ENCODE measurements around the gene TXNDC16.
"Not testable (repeated sequence)": the region's sequence is repeated elsewhere in the genome, so short reads cannot be mapped to it uniquely, and the experiment has no call there.

TXNDC16 gene

DNA sequence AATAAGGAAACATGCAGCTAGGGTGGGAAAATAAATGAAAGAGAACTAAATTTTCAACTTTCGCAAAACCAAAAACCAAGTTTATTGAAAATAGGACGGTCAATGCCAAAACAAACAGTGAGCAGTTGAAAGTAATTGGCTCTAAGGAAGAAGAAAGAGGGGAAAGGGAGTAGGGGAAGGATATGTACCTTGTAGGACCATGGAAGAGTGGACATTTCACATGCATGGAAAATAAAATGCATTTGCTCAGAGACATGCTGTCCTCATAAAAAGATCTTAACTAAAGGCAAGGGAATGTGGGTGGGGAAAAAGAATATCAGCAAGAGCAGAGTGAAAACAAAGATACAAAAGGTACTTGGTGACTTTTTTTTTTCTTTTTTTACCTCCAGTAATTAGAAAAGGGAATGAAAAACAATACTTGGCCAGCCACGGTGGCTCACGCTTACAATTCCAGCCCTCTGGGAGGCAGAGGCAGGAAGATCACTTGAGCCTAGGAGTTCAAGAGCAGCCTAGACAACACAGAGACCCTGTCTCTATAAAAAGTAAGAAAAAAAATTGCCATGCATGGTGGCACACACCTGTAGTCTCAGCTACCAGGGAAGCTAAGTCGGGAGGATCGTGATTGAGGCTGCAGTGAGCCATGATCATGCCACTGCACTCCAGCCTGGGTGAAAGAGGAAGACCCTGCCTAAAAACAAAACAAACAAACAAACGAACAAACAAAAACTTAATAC is 6.6 kb downstream of the TXNDC16 start:
- DNase-seq (ENCODE audit: low read depth in 2 of 2) = no peak

DNA sequence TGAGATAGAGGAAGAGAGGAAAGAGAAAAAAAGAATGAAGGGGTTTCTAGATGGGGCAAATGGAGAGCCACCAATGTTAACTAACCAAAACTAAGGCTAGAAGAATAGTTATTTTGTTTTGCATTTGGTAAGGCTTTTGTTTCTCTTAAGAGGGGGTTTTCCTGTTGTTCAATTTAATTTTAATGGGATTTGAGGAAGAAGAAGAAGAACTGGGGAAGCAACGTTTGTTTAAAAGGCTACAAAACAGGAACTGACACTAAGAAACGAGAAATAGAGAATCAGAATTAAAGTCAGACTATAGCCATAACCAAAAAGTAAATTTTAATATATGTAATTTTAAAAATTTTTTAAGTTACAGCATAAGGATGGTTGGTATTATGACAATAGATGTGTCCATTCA is 13.7 kb downstream of the TXNDC16 start:
- DNase-seq (ENCODE audit: low read depth in 2 of 2) = no peak

DNA sequence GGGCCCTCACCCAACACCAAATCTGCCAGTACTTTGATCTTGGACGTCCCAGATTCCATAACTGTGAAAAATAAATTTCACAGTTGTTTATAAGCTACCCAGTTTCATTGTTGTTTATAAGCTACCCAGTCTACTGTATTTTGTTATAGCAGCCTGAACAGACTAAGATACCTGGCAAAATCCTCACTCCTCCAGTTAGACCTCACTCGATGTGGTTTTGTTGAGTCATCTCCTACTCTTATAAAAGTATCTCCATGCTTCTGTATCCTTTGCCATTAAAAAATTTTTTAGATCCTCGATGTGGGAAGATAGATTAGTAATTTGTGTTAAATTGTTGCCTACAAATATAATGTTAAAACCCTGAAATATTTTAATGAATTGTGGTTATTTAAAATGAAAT is 16.0 kb downstream of the TXNDC16 start:
- no peak for DNase-seq (ENCODE audit: low read depth in 2 of 2)

DNA sequence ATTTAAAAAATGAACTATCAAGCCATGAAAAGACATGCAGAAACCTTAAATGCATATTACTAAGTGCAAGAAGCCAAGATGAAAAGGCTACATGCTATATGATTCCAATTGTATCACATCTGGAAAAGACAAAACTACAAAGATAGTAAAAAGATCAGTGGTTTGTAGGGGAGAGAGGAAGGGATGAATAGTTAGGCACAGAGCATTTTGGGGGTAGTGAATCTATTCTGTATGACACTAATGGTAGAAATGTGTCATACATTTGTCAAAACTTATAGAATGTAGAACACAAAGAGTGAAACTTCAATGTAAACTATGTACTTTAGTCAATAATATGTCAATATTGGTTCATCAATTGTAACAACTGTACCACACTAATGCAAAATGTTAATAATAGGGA is 20.8 kb downstream of the TXNDC16 start:
- DNase-seq (ENCODE audit: low read depth in 2 of 2) = no peak

DNA sequence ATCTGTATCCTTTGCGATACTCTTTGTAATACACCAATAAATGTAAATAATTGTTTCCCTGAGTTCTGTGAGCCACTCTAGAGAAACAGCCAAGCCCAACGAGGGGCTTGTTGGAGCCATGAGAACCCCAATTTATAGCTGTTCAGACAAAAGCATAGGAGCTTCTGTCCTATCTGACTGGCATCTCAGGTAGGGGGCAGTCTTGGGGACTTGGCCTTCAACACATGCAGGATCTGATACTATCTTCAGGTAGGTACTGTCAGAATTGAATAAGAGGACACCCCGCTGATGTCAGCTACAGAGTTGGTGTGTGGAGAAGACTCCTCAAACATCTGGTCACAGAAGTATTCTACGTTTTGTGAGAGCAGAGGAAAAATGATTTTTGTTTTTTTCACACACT is 25.3 kb downstream of the TXNDC16 start:
- no peak for DNase-seq (ENCODE audit: low read depth in 2 of 2)

DNA sequence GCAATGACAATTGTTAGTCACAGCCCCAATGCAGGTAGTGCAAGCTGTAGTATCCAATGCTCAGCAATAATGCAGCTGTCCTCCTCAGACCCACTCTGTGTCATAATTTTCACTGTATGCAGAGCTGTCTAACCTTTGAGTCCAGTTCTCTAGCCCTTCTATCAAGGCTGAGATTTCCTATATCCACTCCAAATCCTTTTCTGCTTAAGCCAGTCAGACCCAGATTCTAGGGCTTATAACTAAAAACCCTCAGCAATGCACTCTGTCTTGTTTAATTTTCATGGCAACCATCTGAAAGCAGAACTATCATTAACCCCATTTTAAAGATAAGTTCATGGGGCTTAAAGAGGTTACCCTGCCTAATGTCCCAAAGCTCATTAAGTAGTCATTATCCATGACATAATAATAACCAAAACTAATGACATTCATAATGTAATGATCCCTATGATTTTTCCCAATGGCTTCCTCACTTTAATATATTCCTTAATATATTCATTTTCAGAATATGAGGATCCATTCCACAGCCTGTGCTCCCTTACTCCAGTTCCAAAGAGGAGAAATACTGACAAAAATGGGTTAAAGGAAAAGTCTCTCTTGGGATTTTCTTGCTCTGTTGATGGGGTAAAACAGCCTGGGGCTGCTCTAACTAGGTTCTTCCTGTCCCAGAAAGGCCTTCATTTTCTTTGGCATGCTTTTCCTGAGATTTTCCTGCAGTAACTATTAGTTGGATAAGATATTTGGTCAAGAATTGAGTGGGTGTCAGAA is 29.5 kb downstream of the TXNDC16 start:
- DNase-seq (ENCODE audit: low read depth in 2 of 2) = no peak

DNA sequence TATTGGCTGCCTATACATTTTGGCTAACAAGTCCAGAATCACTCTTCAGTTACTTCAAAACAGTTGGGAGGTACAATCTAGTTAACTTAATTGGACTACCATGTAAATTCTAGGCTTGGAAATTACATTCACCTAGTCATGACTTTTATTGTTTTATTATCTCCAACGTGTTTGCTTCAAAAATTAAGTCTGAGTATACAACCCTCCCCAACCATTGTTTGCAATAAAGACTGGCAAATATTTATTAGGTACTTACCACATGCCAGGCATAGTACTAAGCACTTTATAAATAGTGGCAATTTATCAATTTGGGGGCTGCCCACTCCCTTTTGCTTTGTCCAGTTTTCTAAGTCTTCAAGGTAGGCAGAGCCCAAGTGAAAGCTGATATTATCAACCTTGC is 30.3 kb downstream of the TXNDC16 start:
- no peak for DNase-seq (ENCODE audit: low read depth in 2 of 2)

DNA sequence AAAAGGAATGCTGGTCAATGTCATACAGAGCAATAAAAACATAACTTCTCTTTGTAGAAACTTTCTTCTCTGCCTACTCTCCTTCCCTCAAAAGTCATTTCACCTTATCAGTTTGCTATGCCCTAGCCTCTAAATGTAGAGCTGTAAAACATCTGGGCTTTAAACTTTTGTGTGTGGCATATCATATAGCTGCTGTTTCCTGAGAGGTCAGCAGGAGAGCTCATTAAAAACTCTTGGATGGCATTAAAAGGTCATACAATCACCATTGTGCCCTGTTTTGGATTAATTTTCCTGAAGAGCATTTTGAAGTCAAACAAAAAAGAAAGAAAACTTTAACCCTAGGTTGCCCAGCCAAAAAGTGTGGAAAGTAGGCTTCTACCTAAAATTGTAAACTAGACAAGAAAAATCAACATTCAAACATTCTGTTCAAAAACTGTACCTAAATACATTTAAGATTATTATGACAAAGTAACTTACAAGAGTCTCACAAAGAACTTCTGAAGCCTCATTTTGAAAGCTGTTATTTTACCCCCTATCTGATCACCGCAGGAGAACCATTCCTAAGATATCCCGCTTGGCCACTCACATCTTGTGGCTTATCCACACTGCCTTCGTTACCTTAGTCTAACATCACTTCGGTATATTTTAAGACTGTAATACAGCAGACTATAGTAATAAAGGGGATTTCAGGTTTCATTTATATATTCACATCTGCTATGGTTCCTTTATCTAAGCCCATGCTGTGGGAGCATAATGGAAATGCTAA is 38.1 kb downstream of the TXNDC16 start:
- no peak for DNase-seq (ENCODE audit: low read depth in 2 of 2)

DNA sequence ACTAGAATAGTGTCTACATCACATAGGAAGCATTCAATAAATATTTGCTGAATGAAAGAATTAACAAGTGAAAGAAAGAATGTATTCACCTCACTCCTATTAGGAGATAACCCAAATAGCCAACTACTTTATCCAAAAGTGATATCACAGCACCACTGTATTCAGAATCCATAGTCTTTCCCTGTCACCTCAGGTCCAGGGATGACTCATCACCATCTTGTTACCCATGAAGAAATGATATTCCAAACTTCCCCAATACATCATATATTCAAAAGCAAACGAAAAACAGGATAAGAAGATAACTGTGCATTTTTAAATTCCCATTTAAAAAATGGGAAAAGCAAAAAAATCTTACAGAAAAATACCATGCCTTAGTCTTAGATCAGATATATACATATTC is 39.1 kb downstream of the TXNDC16 start:
- no peak for DNase-seq (ENCODE audit: low read depth in 2 of 2)

DNA sequence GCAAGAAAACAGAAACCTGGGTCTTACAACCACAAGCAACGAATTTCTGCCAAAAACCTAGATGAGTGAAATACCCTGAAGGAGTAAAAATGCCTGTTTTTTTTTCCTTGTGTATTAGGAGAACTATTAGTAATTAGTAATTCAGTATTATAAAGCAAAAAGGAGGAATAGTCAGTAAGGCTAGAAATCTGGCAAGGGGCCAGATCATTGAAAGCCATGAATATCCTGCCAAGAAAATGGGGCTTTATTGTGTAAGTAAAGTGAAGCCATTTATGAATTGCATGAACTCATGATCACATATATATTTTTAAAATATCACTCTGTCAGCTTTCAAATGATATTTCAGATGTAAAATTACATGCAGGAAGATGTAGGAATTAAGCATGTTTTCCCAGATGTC is 57.9 kb downstream of the TXNDC16 start:
- no peak for DNase-seq (ENCODE audit: low read depth in 2 of 2)

DNA sequence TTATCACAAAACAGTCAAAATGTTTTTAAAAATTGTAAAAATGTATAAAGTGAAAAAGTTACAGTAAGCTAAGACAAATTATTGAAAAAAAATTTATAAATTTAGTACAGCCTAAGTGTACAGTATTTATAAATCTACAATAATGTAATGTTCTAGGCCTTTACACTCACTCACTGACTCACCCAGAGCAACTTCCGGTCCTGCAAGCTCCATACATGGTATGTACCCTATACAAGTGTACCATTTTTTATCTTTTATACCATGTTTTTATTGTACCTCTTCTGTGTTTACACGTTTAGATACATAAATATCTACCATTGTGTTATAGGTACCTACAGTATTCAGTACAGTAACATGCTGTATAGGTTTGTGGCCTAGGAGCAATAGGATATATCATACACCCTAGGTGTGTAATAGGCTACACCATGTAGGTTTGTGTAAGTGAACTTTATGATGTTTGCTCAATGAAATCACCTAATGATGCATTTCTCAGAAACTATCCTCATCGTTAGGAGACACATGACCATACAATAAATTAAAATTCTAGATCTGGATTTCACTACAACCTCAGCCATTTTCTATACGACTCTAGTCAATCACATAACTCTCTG is 66.8 kb downstream of the TXNDC16 start:
- no peak for DNase-seq (ENCODE audit: low read depth in 2 of 2)

DNA sequence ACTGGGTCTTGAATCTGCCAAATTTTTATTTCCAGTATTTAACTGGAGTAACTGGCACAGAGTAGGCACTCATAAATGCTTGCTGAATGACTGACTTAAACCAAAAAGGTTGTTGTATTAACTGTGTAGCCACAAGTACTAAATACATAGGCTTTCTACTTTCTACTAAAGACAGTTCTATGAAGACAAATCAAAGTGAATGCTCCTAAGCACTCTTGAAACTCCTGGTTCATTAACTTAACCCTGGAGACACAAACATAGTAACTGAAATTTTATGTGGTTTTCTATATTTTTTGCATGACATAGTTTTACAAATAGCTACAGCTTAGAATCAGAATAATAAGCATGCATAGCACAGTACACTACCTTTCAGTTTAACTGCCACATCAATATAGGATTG is 70.4 kb downstream of the TXNDC16 start:
- DNase-seq (ENCODE audit: low read depth in 2 of 2) = no peak

DNA sequence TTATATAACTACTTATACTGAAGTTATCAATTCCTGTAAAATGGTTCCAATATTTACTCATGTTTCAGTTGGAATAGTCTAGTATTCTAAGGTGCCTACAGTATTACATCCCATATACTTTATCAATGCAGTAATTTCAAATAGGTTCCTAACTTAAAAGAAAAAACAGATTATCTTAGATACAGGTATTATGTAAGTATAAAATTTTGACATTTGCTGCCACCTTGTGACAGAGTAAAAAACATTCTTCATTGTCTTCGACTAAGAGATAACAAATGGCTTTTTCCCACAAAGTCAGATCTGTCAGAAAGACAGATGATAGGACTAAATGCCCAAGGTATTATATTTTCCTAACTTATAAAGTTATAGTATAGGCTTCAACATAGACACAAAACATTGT is 78.7 kb downstream of the TXNDC16 start:
- no peak for DNase-seq (ENCODE audit: low read depth in 2 of 2)

DNA sequence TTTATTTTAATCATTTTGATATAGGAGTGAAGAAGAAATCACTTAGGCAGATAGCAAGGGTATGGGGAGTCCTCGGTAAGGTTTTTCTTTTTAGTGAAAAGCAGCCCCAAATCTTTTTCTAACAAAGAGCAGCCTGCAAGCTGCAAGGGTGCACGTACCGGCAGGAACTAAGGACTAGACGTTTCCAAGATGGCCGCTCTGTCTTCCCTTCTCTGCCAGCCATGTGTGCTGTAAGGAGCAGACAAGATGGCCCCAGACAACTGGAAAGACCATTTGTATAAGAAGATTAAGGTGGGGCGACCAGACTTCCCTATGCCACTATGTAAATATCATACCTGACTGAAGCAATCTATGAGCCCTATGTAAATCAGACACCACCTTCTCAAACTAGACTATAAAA is 79.6 kb downstream of the TXNDC16 start:
- DNase-seq (ENCODE audit: low read depth in 2 of 2) = no peak

DNA sequence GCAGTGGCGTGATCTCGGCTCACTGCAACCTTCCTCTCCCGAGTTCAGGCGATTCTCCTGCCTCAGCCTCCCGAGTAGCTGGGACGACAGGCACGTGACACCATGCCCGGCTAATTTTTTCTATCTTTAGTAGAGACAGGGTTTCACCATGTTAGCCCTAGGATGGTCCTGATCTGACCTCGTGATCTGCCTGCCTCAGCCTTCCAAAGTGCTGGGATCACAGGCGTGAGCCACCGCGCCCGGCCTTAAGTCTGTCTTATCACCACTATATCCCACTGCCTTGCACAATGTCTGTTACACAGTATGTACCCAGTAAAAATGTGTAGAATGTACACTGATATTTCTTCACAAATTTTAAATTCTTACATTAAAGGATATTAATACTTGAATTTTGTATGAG is 80.1 kb downstream of the TXNDC16 start:
- not testable (repeated sequence) for DNase-seq (ENCODE audit: low read depth in 2 of 2)

DNA sequence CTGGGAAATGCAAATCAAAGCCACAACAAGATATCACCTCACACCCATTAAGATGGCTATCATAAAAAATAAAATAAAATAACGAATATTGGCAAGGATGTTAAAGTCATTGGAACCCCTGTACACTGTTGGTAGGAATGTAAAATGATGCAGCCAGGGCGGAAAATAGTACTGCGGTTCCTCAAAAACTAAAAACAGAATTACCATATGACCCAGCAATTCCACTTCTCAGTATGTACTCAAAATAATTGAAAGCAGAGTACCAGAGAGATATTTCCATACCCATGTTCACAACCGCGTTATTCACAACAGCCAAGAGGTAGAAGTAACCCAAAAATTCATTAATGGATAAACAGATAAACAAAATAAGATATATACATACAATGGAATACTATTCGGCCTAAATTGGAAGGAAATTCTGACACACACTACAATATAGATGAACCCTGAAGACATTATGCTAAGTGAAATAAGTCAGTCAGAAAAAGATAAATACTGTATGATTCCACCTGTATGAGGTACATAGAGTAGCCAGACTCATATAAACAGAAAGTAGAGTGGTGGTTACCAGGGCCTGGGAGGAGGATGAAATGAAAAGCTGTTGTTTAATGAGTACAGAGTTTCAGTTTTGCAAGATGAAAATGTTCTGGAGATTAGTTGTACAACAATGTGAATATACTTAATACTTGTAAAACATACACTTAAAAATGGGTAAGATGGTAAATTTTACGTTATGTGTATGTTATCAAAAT is 84.6 kb downstream of the TXNDC16 start:
- no peak for DNase-seq (ENCODE audit: low read depth in 2 of 2)

DNA sequence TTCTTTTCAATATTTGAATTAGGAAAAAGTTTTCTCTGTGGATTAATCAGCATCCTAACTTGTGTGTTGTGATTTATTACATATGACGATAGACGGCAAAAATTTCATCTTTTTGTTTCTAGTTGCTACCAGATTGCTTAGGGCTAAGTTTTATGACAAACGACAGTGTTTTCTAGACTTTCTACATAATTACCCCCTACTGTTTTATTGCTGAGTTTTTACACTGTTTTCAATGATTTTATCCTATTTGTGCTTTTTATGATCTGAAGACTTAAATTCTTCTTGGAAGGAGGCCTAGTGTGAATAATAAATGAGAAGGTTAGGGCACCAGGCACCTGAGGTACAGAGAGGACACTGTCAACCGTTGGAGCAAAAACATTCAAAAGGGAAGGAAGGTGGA is 88.1 kb downstream of the TXNDC16 start:
- DNase-seq (ENCODE audit: low read depth in 2 of 2) = no peak

DNA sequence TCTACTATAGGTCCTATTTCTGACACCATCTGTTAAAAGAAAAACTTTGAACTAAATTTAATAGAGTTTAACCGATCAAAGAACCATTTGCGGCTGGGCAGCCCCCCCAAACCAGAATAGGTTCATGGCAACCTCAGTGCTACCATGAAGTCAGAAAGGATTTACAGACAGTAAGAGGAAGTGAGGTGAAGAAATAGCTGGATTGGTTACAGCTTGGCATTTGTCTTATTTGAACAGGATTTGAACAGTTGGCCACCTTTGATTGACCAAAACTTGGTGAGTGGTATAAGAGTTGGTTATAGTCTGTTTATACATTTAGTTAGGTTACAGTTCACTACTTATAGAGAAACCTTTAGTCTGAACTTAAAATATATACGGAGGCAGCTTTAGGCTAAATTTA is 88.9 kb downstream of the TXNDC16 start:
- DNase-seq (ENCODE audit: low read depth in 2 of 2) = no peak

DNA sequence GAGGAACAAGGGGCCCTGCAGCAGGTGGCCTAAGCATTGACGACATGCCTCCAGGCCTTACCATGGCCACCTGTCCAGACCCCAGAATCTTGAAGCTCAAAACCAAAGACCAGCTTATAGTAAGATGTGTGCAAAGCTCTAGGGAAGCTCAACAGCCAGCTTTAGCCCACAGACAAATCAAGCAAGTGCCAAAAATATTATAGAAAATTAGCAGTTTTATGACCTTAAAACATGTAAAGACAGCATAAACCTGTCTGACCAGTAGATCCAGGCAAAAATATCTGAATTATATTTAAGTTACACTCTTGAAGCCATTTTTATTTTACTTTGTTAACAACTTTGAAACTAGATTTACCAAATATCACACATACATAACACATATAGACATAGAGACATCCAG is 90.6 kb downstream of the TXNDC16 start:
- no peak for DNase-seq (ENCODE audit: low read depth in 2 of 2)

DNA sequence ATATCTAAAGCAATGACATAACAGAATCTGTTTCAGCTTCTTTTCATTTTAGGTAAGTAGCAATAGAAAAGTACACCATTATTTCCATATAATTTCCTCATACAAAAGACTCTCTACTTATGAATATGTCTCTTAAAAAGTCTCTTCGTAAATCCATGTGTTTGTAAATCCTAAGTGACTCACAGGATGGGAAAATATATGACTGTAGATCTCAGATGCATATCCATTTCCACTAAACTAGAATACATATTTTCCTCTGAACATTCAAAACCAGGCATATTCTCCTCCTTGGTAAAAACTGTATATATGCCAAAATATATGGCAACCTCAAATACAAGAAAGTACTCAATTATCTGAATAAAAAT is 93.6 kb downstream of the TXNDC16 start:
- no peak for DNase-seq (ENCODE audit: low read depth in 2 of 2)

DNA sequence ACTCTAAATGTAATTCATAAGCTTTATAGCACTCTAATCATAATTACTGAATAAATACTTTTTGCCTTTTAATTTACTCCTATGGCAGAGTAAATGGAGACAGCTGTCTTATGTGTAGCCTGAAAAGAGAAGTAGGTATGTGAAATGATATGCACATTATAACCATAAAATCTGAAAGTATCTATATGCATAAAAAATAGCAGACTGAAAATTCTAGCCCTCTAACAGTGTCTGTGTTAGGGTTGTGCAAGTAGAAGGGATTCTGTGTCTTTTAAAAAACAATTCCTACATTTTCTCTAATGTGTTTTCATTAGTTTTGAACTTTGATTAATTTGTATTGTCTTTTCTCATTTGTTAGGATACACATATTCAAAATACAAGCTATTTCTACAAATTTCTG is 94.9 kb downstream of the TXNDC16 start:
- DNase-seq (ENCODE audit: low read depth in 2 of 2) = no peak

Measured in stimulated activated CD4-positive, alpha-beta T cell treated with anti-CD3 and anti-CD28 coated beads, Interleukin-12 subunit alpha, Interleukin-12 subunit beta, amount 100 ng/mL, for 24 hours (primary cell).